ENCODE data around the gene COL4A6.

The COL4A6 gene

DNA sequence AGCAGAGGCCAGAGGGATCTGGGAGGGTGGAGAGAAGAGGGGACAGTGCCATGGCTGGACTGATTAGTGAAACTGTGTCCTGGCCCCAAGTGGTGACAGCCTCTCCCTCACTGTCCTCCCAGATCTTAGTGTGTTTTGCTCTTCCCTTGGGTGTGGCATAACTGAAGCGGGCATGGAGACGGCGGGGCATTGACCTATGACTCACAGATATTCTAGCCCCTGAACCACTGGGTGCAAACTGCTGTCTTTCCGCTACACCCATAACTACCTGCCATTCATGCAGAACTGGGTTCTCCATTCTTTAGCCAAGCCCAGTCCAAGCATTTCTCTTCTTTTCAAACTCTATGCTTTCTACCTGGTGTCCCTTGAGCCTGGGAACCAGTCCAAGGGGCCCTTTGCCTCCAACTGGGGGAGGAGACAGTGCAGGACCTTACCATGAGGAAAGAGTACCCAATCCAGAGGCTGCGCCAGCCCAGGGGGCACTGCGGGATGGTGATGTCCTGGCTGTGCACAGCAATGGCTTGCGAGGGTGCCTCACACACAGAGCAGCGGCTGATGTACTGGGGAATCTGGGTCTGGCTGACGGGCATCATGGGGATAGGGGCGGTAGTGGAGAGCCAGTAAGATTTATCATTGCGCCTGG lies 279.1 kb downstream of the COL4A6 start:
- DNase-seq (ENCODE audit: low spot score) = peak; percentile 14

DNA sequence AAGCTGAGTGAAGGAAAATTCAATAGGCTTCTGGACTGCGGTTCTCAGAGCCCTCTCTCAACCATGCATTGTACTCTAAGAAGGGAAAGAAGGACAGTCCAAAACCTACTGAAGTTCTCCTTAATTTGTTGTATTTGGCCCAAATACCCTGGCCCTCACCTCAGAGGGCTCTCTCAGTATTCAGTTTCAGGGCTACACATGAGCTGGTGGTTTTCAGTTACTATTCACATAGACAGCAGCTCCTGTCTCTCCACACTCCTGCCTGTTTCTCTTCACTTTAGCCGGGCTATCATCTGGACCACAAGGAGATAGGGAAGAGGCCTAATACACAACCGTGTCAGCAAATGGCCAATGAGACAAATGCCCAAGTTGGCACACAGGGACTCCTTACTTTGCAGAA lies 280.6 kb downstream of the COL4A6 start:
- DNase-seq (ENCODE audit: low spot score) = no peak

DNA sequence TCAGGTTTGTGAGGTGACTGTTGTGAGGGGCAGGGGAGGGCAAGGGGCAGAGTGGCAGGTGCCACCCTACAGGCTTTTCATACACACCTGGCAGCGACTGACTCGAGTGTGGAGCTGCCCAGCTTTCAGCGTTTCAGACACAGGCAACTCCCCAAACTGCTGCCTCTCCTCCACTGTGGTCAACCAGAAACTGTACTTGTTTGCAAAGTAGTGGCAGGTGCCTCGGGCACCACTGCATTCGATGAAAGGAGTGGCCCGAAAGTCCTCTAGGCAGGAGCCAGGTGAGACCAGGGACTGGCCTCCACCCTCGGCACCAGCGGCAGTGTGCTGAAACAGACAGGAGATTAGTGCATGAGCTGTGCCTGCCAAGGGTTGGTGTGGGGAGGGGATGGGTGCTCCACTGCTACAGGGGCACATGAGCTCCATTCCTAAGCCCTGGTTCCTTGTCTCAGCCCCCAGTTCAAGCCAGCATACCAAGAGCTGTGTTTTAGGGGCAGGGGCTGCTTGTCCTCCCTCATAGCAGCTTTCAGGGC lies 281.2 kb downstream of the COL4A6 start:
- no peak for DNase-seq (ENCODE audit: low spot score)

DNA sequence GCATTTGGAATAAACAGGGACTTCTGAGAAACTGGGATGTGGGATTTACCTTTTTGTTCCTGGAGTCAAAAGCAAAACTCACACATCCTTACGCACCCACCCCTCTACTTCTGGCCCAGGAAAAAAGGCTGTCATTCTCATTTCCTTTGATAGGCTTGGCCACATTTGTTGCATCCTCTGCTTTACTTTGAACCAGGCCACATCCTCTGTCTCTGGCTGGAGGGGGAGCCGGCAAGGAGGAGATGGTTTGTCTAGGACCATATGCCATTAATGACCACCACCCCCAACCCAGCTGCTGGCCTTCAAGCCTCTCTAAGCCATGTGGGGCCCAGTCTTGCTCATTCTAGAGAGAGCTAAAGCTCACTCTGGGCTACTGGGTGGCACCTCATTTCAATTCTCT lies 282.1 kb downstream of the COL4A6 start:
- no peak for DNase-seq (ENCODE audit: low spot score)

DNA sequence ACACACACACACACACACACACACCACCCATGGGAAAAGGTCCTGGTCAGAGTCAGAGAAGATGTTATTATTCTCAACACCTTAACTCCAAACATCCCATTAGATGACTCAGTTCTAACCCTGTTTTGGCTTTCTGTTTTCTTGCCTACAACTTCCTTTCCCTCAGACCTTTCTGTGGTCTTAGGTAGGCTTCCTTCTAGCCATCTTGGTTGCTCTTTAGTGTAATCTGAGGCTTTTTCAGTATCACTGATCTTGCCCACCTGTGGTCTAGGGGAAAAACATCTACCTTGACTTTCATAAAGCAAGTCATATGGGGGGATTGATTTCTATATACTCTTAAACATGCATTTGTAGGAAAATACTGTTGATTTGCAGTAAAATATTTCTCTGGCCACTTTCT lies 289.7 kb downstream of the COL4A6 start:
- no peak for DNase-seq (ENCODE audit: low spot score)

DNA sequence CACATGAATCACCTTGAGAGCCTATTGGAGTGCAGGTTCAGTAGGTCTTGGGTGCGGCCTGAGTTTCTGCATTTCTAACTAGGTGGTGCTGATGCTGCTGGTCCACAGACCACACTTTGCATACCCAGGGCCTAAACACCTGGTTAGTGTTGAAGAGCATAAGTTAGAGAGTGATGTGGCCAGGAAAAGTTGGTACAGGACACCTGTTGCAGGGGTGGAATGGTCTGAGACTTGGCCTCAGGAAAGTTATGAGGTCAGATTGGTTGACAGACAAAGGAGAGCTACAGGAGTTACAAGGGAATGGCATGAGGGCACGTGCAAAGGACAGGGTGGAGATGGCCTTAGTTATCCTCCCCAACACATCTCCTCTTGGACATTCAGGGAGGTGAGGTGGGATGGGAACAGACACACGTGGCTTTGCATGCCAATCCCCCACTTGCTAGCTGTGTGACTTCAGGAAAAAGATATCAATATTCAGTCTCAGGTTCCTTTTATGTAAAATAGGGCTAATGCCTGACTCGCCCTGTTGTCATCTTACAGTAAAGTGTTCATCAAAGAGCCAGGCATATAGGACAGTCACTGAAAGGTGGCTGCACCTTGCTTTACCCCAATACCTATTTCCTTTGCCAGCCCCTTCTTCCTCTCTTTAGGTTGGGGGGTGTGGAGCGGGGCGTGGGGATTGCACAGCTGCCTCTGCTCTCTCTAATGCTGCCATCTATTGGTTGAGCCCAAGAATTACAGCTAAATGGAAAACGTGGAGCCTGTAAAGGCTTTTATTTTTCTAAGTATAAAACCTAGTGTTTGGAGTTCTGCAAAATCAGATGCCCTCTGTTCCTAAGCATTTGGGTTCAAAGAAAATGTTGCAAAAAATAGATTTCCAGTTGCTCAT lies 299.2 kb downstream of the COL4A6 start:
- DNase-seq (ENCODE audit: low spot score) = peak; percentile 1

DNA sequence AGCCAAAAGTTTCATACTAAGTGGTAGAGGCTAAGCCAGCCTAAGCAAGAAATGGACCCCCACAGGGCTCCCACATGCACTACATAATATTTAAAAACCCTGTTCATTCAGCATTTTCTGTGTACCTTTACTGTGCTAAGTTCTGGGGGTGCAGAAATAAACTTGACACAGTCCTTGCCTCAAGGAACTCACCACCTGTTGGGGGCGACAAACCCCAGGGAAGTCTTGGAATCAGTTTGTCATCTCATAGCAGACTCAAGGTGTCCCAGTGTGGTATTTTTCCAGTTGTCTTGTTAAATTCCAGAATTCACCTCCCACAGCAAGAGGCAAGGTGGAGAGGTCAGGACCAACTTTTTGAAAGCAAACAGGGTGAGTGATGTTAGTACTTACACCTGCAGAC lies 303.5 kb downstream of the COL4A6 start:
- DNase-seq (ENCODE audit: low spot score) = no peak

DNA sequence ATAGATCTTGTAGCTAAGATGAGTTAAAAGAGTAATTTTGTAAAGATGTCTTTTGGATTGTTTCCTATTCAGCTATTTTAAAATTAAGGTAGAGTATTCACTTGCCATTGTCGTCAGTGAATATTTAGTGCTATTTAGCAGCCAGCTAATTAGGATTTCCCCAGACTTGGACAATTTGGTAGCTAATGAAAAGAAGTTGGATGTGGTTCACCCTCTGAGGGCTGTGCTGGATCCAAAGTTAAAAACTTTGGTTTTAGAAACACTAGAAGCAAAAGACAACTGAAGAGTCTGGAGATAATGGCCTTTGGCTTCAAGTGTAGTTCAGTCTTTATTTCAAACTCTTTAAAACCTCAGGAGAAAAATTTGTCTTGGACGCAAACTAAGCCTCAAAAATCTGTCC lies 305.3 kb downstream of the COL4A6 start:
- no peak for DNase-seq (ENCODE audit: low spot score)

DNA sequence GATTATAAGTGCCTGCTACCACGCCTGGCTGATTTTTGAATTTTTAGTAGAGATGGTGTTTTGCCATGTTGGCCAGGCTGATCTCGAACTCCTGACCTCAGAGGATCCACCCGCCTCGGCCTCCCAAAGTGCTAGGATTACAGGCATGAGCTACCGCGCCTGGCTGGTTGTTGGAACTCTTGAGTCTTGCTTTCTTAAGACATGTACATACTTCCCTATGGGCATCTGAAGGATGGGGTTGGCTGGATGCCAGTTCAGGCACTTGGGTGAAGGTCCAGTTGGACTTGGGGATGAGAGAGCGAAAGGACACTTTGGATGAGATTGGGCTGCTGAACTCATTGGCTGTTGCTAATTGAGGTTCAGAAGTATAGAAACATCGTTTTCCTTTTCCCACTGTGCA lies 306.2 kb downstream of the COL4A6 start:
- DNase-seq (ENCODE audit: low spot score) = no peak

DNA sequence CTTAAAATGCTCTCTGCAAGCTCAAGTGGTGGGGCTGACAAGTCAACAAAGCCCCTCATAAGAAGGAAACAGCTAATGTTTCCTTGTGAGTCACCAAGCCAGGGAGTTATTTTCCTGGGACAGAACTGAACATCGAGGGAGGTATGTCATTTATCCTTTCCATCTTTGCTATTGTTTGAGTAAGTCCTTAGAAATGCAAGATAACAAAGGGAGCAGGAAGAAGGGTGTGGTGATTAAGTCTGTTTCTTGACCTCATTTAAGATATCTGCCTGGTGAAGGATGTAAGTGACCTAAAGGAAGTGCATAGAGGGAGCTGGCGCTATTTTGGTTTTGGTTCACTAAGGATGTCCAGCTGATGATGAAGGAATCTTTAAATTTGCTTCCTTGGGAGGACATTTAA lies 306.8 kb downstream of the COL4A6 start:
- no peak for DNase-seq (ENCODE audit: low spot score)

DNA sequence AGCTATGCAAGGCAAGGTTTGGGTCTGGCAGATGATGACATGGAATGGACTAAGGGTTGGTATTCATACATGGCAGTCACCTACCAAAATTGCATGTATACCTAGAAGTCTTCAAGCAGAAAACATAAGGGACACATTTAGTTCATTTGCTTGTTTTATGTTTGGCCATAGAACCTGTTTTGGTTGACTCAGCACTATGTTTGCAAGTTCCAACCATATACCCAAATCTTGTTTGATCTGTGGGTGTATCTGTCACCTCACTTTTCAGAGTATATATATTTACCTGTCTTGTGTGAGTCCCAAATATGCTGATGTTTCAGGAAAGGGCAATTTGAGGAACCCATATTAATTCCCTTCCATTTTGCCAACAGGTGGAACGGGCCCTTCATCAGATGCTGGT lies 307.3 kb downstream of the COL4A6 start:
- no peak for DNase-seq (ENCODE audit: low spot score)

DNA sequence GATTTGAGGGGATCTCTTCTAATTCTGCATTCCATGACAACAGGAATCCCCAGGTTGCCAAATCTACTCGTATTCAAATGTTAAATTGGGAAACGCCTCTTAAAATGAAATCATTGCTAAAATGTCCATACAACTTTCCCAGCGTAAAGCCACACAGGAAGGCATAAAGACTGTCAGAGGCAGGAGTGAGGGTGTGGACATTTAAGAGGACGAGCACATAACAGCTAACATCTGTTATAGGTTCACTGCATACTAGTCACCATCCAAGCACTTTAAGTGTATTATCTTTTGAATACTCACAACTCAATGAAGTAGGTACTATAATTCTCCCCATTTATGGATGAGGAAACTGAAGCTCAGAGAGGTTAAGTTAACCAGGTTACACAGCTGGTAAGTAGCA lies 311.1 kb downstream of the COL4A6 start:
- no peak for DNase-seq (ENCODE audit: low spot score)

DNA sequence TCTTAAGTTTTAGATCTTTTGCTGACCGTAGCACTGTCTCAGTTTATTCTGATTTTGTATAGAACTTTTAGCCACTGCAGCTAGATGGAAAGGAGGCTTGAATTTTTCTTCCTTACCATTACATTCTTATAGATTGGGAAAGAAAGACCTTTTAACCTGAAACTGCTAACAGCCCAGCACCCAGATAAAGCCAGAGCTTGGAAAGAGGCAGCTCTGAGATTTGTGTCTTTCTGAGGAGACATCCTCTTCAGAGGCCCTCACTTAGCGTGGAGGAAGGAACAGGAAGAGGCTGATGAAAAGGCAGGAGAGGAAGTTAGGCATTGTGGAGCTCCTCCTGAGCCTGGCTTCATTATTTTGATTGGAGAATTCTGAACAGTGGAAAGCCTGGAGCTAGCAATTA lies 311.6 kb downstream of the COL4A6 start:
- no peak for DNase-seq (ENCODE audit: low spot score)

DNA sequence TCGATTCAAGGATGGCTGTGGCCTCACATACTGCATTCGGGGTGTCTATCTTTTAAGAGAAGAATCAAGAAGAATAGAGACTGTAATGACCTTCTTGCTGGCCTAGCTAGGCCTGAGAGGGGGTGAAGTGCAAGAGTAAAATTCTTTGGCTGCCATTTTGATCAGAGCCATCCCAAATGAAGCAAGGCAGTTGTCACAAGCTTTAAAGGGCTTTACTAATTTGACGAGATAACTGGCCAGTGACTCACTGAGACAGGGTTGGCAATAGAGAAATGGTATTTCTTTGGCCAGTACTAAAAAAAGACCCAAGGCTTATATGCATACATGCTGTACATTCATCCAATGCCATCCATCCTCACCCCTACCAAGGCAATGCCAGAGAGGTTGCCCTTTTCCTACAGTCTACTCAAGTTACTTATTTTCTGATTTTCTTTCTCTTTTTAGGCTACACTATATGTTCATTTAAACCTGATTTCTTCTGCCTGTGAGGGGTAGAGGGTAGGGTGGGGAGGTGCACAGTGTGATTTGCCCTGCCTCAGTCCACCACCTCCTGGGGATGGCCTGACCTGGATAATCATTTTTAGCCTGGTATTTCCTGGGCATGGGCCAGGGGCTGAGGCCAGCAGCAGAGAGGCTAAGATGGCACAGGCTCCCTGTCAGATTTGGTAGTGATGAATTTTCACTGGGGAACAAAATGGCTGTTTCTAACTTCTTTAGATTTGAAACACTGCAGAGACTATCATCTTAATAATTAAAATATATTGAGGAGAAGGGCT lies 314.4 kb downstream of the COL4A6 start:
- DNase-seq (ENCODE audit: low spot score) = no peak

DNA sequence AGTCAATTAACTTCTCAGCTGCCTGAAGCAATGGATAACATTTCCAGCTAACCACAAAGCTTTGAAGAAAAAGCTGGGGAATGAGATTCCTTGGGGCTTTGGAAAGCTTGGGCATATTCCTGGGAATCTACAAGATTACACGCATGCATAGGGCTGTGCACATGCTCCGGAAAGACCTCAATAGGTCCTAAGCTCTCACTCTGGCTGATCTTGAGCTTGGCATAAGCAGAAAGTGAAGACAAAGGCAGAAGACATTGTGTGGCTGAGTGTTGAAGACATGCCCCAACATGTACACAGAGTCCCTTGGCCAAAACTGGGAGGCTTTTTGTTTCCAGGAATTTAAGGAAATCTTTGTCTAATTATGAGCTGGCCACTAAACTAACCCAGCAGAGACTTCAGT lies 315.5 kb downstream of the COL4A6 start:
- no peak for DNase-seq (ENCODE audit: low spot score)

DNA sequence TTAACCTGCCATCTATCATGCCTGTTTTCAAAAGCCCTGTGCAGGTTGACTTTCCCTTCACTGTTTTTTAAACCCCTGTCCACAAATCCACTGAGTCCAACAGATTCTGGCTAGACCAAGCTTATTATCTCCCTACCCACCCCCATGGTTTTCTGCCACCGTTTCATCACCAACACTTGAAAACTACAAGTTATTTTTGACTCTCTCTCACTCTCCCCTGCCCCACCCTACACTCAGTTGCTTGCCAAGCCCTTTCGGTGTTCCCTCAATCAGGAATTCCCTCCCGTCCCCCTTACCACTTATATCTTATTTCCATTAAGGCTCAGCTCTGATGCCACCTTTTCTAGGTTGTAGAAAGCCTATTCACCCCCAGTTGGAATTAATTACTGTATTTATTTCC lies 316.9 kb downstream of the COL4A6 start:
- DNase-seq (ENCODE audit: low spot score) = no peak

DNA sequence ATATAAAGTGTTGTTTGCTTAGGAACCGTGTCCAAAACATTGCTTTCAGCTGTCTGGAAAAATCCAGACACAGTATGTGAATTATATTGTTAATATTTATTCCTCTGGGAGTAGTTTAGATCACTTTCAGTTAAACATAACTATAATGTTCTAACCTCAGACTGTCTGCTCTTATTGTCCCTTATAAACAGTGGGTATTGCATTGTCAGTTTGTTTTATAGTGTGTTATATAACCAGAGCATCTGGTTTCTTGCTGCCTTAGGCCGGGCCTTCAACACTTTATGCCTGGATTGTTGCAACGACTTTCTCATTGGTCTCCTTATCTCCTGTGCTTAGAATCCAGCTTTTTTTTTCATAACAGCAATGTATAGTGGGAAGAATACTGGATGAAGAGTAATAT lies 320.2 kb downstream of the COL4A6 start:
- DNase-seq (ENCODE audit: low spot score) = no peak

DNA sequence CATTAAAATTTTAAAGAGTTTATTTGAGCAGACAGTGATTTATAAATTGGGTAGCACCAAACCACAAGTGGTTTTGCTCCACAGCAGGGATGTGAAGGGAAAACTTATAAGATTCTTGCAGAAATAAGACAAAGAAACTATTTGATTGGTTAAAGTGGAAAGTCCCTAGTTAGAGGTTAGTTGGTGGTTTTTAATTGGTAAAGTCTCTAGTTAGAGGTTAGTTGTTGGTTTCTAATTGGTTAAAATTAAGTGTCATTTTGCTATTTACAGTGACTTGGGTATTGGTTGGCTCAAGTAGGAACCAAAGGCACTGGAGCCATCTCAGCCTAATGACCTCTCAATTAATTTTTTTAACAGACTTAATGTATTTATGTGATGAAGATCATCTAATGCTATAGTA lies 323.7 kb downstream of the COL4A6 start:
- no peak for DNase-seq (ENCODE audit: low spot score)

Measured in SW480 (cell line).